SIG-M5 treated with dmso at 0.1 percent for 504 hours (cell line): ENCODE measurements around the gene DSCAM.

ENCODE experiments used
- DNase-seq: peaks from one replicate; lab custom pipeline; 2025; ENCODE audit not compliant: unreplicated experiment; lab: John Stamatoyannopoulos, UW

The DSCAM gene

DNA sequence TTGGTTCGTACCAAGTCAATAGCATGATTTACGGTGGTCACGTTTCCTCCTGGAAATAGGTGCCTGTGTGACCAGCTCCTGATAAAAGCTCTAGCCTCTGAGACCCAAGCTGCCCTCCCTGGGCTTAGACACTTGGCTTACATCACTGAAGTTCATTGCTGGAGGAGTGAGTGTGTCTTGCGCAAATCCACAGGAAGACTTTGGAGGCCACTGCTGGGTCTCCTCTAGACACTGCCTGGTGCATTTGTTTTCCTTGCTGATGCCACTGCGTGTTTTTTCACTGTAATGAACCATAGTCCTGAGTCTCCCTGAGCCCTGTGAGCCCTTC, 230.6 kb downstream of the DSCAM start:
- DNase-seq, result no peak

DNA sequence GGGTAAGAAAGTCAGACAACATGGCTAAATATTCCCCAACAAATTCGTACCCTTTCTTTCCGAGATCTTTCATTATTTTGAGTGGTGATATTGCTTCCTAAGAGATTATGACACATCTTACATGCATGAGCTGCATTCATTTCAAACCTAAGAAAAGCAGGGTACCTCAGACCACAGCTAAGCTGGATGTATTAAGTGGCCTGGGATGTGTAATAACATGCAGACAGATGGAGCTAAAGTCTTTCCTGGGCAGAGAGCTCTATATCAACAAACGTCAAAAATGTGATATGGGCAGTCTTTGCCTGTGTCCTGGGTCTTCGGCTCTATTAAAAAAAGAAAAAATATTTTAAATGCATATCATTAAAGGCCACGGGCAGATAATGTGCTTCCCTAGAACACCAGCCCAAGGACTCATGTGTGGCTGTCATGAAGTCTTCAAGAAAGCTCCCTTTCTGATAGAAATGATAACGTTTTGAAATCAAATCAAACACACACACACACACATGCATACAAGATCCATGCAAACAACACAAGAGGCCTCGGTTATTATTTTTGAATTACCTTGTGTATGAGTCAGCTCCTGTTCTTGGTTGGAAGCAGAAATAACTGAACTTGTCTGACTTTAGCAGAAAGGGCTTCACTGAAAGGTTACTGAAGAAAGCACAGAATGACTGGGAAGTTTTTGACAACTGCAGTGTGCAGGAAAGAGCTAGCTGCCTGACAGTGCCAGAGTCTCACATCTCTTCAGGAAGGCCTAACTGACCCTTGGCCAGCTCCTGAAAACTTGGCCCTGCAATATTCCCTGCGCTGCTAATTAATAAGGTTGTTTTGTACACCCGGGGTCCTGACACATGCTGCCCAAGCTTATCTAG, 231.2 kb downstream of the DSCAM start:
- DNase-seq, result no peak

DNA sequence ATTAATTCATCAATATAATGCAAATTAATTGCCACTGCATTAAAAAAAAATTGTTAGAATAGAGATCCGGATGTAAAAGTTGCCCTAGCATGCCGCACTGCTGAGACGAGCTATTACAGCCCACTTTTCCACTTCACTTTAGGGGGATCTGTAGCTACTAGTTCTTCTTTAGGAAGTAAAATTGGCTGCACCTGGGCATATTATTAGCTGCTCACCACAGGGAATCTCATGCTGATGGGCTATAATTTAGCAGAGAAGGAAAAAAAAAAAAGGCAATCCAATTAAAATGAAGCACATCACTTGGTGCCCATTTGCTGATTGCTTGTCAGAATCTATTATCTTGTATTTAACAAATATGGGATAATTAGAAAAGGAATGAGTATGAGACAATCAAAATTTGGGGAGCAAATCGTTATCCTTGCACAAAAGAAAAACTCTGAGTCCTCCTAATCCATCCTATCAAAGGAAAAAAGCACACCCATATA, 233.4 kb downstream of the DSCAM start:
- DNase-seq, result no peak

DNA sequence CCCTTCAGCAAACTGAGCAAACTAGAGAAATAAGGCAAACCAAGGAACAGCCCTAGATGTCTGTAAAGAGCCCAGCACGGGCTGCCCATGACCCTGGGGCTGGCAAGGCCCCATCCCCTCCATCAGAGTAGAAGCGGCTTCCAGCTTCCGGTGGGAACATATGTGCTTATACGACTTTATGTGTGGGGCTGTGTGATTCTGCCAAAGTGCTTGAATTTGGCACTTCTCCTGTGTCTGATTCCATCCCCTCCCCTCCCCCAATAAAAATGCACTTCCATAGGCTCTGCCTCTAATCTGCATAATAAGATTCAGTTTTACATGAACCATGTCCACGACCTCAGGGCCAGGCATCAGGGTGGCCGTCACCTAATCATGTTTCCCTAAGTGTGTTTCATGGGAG, 236.6 kb downstream of the DSCAM start:
- DNase-seq, result no peak

DNA sequence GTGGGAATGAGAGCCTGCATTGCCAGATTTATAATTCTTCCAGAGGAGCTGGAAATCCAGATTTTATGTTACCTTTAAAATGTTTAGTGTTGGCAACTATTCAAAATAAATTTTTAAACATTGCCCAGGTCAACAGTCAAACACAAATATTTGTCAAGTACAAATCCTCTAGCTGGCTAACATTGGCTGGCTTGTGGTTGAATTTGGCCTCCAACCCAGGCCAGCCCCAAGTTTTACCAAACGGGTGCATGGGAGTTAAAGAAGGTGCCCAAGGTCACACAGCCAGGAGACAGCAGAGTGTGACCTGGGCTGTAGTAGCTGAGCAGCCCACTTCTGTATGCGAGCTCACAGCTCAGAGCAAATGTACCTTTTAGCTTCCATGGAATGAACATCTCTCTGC, 240.6 kb downstream of the DSCAM start:
- DNase-seq, result no peak

DNA sequence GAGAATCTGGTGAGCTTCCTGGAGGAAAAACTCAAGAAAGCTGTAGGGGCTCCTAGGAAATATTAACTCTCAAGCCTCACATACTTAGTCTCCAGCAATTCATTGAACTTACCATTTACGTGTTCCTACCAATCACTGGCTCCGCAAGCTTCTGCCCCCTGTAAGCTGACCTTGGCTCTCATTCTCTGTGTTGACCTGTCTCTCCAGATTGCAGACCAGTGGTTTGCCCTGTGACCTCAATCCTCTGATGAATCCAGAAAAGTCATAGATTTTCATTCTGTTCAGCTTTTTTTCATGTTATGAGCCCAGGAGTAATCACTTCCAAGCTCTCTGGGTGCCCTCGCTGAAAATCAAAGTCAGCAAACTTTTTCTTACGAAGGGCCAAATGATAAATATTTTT, 241.9 kb downstream of the DSCAM start:
- no peak for DNase-seq

DNA sequence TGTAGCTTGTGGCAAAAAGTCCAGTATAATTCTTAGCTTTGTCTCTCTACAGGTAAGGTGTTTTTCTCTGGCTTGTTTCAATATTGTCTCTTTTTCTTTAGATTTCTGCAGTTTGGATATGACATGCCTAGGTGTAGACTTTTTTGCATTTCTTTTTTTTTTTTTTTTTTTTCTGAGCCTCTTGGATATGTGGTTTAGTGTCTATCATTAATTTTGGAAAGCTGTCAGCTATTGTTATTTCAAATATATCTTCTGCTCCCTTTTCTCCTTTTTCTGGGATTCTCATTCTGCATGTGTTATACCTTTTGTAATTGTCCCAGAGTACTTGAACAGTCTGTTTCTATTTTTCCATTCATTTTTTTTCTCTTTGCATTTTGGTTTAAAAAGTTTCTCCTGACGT, 243.2 kb downstream of the DSCAM start:
- no peak for DNase-seq

DNA sequence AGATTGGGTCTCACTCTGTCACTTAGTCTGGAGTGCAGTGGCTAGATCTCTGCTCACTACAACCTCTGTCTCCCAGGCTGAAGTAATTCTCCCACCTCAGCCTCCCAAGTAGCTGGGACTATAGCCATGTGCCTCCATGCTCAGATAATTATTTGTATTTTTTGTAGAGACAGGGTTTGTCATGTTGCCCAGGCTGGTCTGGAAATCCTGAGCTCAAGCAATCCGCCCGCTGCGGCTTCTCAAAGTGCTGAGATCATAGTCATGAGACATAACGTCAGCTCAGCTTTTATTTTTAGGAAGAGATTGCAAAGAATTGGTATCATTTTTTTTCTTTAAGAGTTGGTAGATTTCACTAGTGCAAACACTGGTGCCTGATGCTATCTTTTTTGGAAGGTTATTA, 244.9 kb downstream of the DSCAM start:
- no peak for DNase-seq

DNA sequence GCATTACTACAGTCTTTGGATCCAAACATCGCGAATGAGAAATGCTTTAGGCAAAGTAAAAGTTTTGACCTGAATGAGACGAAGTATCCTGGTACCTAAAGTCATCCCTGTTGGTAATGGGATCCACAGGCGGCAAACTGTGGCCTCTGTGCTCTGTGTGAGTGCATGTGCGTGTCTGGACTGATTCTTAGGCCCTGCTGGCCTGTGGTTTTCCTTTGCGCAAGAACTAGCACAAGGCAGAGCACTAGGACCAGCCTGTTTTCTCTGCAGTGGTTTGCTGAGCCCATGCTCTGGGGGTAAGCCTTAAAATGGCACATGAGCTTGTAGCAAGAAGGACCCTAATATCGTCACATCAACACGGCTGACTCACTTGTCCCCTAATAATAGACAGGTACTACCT, 251.2 kb downstream of the DSCAM start:
- no peak for DNase-seq

DNA sequence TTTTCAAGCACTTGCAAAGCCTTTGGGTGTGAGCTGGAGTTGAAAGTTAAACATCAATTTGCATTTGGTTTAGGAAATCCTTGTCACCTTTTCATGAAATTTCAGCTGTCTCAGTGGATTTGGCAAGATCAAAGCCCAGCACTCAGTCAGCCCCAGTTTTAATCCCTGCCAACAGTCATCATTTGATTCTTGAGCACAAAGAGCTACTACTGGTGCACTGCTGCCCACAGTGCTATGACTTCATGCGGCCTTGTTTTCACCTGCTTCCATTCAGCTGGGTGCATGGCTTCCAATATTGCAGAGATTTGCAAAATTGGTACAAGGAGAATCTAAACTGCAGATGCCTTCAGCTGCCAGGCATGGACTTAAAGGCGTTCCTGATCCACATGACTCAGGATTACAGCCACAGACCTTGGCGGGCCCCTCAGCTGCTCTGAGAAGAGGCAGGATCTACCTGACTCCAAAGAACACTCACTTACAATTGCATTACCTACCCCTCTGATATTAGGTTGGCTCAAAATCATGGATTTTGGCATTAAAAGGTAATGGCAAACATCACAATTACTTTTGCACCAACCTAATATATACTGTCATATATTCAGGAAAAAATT, 259.1 kb downstream of the DSCAM start:
- DNase-seq, result no peak

DNA sequence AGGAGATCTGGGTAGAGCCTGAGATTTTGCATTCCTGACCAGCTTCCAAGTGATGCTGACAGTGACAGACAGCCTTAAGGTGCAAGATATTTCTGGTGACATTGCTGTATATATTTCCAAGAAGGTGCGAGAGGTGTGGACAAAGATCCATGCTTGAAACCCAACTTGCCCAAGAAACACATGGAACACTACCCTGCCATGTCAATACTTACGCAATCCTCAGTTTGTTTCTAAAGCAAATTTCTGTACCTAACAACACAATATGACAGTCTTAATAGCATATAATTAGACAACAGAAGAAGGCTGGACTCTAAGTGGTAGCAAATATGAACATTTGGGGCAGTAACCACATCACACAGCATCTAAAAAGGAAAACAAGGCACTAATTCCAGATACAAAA, 260.4 kb downstream of the DSCAM start:
- DNase-seq, result no peak

DNA sequence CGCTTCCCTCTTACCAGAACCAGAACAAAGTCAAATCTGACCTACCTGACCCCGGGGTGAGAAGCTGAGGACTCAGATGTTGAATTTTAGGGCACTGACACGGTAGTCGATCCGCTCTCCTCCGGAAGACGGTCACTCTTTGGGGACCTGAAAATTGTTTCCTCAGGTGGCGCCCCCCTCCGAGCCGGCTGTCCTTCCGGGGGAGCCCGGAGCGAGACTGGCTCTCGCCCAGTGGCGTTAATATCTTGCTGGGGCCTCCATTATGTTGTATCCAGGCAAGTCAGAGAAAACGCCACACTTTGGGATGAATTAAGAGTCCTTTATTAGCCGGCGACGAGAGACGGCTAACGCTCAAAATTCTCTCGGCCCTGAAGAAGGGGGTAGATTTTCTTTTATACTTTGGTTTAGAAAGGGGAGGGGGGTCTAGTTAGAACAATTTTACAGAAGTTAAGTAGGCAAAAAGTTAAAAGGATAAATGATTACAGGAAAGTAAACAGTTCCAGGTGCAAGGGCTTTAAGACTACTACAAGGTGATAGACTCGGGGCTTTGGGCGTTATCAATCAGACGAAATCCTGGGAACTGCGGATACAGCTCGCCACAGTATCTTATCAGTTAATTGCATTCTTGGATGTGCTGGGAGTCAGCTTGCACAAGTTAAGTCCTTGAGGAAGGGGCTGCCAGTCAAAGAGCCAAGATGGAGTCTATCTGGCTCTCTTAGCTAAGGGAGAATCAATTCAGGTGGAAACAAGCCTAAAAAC, 269.5 kb downstream of the DSCAM start:
- DNase-seq, result no peak

DNA sequence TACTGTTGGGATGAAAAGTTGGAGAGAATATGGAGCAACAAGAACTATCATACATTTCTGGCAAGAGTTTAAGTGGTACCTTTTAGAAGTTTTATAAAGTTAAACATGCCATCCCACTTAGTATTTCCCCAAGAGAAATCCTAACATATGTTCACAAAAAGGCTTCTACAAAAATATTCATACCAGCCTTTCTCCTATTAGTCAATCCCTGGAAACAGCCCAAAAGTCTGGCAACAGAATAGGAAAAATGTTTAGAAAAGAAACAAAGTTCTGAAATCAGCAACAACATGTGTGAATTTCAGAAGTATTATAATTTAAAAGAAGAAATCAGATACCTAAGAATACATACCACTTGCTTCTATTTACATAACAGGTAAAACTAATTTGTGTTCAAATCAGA, 271.0 kb downstream of the DSCAM start:
- DNase-seq, result no peak

DNA sequence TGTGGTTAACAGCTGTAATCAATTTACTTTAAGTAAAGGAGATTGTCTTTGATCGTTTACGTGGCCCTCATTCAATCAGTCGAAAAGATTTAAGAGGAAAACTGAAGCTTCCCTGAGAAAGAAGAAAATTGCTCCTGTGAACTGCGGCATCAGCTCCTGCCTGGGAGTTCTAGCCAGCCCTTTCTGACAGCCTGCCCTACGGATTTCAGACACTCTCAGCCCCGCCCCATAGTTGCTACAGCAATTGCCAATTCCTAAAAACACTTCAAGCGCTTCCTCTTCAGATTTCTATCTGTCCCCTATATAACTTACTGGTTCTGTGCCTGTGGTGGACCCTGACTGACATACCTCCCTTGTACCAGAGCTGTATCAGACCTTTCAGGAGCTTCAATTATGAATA, 277.6 kb downstream of the DSCAM start:
- no peak for DNase-seq

DNA sequence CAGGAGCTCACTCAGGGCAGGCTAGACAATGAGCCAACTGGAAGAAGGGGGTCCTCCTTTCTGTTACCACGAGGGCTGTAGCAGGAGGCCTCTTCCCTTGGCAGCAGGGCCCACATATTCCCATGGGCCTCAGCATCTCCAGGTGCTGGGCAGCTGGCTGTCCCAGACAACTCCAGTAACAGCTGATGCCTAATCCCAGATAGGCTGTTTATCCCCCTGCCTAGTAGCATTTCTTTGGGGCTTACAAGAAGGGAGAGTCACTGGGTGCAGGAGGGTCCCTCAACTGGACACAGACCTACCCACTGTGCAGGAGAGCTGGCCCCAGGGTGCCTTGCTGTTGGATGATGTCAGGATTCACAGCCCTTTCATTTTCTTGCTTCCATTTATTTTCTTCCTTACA, 278.2 kb downstream of the DSCAM start:
- no peak for DNase-seq

DNA sequence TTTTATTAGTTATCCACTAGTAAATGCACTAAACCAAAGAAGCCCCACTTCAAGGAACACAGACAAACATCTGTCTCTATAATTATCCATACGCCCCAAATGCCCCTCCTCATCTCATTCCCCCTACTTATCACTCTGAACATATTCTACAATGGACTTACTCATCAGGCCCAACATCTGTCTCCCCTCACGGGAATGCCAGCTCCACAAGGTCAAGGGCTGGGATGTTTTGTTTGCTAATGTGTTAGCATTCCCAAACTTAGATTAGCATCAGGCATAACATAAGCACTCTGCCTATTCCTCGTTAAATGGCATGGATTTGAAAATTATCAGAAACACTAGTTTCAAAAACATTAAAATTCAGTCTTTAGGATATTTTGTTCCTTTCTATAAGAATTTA, 279.5 kb downstream of the DSCAM start:
- DNase-seq, result no peak

DNA sequence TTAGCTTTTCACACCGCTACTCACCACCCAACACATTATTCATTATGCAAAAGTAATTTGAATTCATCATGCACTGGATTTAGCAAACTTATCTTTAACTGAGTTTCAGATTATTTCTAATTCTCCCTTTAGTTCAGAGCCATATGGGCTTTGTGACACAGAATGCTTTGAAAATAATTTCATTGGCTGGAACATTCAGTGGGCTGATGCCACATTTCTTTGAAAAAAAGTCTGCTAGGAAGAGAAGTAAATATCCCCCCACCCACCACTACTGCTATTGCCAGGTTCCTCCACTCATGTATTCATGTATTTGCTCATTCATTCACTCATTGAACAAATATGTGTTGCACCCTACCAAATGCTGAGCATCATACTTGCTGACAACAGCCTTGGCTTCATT, 280.5 kb downstream of the DSCAM start:
- DNase-seq, result no peak

DNA sequence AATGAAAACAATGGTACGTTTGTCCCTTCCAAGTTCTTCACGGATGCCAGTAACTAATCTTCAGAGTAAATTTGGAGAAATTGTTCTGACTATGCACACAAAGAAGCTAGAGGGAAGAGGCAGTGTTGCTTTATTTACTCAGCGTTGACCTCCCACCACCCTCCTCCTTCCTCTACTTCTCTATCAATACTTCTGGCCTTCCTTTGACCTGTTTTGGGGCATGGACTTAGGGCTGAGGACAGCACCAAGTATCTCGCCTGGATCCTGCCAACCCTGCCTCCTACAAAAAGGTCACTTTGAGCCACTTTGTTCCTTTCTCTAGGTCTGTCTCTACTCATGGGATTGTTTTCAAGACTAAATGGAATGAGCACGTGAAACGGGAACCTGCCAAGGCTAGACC, 282.6 kb downstream of the DSCAM start:
- no peak for DNase-seq

DNA sequence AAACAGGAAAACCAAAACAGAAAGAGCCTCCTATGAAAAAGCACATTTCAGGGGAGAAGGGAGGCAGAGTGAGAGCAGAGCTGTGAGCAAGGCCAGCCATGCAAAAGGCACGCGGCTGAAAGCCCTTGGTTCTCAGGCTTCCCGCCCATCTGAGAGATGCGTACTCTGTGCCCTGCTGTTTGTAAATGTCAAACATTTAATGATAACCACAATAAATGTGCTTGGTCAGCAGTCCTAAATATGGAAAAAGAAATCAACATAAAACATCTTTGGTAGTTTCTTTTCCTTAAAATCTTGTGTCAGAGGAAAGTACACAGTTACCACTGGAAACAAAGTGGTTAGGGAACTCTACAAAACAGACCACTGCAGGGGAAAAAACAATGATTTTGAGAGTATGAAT, 283.1 kb downstream of the DSCAM start:
- no peak for DNase-seq

DNA sequence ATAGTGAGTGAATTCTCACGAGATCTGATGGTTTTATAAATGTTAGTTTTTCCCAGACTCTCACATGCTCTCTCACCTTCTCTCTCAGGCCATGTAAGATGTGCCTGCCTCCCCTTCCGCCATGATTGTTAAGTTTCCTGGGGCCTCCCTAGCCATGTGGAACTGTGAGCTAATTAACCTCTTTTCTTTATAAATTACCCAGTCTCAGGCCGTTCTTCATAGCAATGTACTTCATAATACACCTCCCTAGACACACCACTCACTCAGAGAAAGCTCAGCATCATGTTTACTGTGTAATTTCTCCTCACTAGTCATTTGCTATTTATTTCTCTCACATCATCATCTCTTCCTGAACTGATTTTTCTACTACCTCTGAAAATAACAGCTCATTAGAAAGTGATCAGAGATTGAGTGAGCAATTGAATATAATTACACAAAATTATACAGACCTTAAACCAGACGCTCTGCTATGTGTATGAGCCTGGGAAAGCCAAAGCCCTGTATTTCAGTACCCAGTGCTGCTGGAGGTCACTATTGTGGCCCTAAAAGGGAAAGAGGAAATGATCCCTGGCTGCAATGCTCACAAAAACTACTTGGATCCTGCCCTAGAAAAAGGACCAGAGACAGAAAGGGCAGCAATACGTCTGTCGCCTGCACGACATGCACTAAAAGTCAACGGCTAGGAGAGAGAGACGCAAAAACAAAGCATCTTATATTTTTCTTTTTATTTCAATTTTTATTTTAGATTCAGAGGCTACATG, 284.5 kb downstream of the DSCAM start:
- DNase-seq, result no peak

DNA sequence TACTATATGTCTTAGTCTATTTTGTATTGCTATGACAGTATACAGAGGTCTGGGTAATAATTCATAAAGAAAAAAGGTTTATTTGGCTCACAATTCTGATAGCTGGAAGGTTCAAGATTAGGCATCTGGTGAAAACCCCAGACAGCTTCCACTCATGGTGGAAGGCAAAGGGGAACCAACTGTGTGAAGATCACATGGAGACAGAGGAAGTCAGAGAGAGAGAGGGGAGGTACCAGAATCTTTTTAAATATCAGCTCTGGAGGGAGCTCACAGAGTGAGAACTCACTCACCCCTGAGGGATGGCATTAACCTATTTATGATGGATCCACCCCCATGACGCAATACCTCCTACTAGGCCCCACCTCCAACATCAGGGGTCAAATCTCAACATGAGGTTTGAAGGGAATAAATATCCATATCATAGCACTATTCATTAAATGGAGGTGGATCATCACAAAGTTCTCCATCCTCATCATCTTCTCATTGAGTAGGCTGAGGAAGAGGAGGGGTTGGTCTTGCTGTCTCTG, 290.5 kb downstream of the DSCAM start:
- DNase-seq, result no peak
